ENCODE measurements around the gene ABCA4.
"Not testable (repeated sequence)": the region's sequence is repeated elsewhere in the genome, so short reads cannot be mapped to it uniquely, and the experiment has no call there.

ABCA4 gene

DNA sequence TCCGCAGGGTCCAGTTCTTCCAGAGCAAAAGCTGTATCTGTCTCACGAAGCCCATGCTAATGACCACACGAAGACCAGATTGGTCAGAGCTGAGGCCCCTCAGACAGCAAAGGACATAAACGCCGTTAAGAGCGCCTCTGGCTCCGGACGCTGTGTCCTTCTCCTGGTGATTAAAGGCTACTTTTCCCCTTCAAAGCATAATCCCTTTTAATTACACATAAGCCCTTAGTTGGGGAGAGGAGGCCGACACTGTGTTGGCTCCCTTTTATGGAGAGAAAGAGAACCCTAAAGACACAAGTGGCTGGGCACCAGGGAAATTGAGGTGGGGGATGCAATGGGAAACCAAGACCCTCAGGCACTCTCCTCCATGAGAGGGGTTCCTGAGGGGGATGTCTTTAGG, at the start of gene ABCA4:
Gene ABCA4, minus strand, starts transcription at position 158 of the 400 bp plus-strand sequence. Its CDS starts 103 bp downstream, at position 55.
- DNase-seq (ENCODE audit: low spot score) = no peak

DNA sequence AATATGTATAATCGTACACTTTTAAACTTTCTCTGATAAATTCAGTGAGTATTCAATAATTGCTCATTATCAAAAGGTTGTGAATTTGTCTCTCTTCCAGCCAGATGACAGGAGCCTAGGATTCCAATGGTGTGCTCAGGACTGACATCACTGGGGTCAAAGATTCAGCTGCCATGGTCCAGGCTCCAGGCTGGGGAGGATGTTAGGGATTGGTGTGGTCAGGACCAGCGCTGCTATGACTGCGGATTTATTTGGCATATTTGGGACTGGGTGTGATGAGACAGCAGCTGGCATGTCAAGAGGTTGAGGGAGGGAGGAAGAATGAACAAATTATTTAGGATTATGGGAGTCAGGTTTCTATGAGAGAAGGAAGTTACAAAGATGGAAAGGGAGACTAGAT, 48.2 kb upstream of the ABCA4 start:
- DNase-seq (ENCODE audit: low spot score) = no peak

DNA sequence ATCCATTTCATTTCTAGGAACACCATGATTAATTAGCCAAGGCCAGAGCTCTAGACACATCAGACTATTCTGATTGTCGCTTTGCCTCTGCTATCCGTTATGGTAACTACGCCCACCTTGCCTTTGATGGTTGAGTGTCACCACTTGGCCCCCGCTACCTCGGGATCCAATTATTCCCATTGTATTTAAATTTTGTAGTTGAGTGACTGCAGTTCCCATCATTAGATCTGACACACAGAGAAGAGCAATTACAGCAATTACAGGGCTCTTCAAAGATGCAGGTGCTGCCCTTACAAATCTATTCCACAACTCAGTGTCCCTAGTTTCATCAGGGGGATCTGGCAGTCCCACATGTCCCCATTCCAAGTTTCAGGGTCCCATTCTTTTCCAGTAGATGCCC, 44.9 kb upstream of the ABCA4 start:
- no peak for DNase-seq (ENCODE audit: low spot score)

DNA sequence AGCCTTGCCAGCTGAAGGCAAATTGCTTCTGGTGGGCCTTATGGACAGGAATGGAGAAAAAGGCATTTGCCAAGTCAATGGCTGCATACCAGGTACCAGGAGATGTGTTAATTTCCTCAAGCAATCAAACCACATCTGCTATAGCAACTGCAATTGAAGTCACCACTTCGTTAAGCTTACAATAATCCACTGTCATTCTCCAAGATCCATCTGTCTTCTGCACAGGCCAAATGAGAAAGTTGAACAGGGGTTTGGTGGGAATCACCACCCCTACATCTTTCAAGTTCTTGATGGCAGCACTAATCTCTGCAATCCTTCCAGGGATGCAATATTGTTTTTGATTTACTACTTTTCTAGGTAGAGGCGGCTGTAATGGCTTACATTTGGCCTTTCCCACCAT, 43.9 kb upstream of the ABCA4 start:
- DNase-seq (ENCODE audit: low spot score) = not testable (repeated sequence)

DNA sequence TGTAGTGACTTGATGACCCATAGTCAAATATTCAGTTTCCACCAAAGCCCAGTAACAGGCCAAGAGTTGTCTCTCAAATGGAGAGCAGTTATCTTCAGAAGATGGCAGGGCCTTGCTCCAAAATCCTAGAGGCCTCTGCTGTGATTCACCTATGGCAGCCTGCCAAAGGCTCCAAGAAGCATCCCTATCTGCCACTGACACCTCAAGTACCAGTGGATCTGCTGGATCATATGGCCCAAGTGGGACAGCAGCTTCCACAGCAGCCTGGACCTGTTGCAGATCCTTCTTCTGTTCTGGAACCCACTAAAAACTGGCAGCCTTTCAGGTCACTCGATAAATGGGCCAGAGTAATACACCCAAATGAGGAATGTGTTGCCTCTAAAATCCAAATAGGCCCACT, 43.2 kb upstream of the ABCA4 start:
- DNase-seq (ENCODE audit: low spot score) = not testable (repeated sequence)

DNA sequence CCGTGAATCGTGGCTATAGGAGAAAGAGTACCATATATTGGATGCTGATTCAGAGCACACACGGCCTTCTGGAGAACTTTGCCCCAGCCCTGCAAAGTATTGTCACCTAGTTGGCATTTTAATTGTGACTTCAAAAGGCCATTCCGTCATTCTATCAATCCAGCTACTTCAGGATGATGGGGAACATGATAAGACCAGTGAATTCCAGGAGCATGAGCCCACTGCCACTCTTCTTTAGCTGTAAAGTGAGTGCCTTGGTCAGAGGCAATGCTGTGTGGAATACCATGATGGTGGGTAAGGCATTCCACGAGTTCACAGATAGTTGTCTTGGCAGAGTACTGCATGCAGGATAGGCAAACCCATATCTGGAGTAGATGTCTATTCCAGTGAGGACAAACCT, 42.3 kb upstream of the ABCA4 start:
- DNase-seq (ENCODE audit: low spot score) = not testable (repeated sequence)

DNA sequence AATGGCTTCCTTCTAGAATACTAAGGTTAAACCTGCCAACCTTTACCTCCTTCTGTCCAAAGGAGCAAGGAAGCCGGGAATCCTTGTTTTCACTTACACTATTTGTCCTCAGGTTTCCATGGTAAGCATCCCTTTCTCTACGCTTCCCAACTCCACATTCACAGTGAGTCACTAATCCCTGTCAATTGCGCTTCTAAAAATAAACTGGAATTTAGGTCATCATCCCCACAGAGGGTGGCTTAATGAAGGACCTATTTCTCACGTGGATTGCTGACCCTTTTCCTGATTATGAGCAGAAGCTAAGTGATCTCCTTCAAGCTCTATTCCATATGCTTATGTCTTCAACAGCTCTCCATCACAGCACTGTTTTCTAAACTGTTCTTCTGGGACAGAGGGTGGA, 39.9 kb upstream of the ABCA4 start:
- no peak for DNase-seq (ENCODE audit: low spot score)

DNA sequence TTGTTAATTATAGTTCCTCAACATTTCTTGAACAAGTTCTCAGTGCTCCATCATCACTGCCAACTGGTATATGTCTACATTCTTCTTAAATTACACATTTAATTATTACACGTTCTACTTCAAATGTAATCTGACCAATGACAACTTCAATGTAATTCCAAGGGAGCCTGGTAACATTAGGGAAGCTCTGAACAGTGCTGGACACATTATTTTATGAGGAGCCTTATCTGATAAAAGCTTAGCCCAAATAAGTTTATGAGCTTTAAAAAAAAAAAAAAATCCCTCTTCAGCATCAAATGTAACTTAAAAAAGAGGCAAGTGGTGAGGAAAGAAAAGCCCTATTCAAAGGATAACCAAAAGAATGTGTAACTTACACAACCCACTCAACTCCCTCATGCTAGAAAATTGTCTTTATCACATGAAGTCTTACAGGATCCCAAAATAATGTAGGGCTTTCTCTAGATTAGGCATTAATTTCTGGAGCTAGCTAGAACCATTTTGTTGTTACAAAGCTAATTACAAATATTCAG, 35.2 kb upstream of the ABCA4 start:
- DNase-seq (ENCODE audit: low spot score) = no peak

DNA sequence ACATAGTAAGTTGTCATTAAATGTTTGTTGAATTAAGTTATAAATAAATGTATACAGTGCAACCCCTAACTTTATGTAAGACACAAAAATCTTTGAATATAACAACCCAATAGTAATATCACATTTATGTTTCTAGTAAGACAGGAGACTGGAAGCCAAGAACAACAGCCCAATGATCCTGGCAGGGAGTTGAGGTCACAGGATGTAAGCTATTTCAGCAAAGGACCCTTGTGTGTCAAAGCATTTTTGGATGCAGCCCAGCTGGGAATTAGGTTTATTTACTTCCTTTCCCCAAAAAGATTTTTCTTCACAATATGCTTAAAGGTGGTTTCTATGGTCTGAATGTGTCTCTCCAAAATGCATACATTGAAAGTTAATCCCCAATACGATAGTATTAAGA, 34.0 kb upstream of the ABCA4 start:
- DNase-seq (ENCODE audit: low spot score) = no peak

DNA sequence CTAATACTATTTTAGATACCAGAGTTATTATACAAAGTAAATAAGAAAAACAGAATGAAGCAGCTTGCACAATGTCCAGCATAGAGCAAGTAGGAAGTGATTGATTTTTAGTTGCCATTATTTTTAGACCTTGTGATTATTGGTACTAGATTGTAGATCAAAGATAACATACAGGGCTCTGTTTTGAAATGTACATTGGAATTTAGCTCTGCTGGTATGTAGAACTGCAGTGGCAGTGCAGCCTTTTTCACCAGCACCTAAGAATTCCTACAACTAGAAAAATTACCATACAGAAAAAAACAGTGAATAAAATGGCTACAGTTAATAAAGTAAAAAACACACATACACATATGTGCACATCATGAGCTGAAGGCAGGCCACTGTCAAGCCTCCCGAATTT, 32.2 kb upstream of the ABCA4 start:
- no peak for DNase-seq (ENCODE audit: low spot score)

DNA sequence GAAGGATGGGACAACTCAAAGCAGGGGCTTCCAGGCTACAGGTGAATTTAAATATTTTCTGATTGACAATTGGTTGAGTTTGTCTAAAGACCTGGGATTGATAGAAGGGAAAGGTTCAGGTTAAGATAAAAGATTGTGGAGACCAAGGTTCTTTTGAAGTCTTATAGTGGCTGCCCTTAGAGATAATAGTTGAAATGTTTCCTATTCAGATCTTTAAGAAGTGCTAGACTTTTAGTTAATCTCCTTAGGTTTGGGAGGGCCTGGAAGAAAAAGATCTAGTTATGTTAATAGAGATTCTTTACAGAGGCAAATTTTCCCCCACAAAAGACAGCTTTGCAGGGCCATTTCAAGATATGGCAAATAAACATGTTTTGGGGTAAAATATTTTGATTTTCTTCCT, 28.2 kb upstream of the ABCA4 start:
- DNase-seq (ENCODE audit: low spot score) = not testable (repeated sequence)

DNA sequence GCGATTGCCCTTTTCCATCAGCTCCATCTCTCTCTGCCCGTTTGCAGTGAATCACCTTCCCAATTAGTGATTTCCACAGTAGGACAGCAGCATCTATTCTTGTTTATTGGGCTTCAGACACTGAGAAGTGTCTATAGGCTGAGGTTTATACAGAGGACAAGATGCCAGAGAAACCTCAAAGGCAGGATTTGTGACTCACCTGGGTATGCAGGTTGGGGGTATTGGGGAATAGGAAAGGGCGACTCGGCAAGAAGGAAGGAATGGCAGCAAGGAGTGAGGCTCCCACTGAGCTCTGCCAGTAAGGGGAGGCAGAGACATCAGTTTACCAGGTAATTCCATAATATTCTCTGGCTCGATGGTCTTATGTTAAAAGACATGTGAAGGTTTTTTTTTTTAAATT, 25.3 kb upstream of the ABCA4 start:
- no peak for DNase-seq (ENCODE audit: low spot score)

DNA sequence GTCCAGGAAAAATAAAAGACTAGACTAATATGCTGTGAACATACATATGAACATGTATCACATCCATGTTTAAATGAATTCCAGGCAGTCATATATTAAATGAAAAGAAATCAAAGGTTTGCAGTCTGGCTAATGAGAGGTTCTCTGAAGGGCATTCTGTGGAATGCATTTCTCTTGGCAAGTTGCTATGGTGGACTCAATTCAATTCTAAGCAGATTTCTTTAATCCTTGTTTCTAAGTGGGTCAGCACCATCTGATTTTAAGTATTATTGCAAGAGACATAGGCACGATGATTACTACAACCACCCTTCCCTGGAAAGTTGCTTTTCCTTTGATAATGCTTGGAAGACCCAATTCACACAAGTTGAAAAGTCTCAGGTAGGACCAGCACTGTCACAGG, 23.9 kb upstream of the ABCA4 start:
- DNase-seq (ENCODE audit: low spot score) = no peak

DNA sequence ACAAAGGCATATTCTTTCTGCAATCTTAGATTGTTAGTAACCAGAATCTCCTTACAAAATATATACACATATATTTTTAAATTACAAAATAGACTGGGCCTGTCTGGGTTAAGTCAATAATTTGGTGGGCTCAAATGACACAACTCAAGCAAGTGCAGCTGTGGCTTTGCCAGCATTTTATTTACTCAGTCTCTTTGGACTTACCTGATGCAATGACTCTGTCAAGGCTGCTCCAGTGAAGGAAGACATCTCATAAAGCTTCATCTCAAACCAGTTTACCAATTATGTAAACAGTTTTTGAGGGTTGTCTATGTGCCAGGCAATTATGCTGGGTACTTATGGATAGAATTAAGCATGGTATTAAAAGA, 22.8 kb upstream of the ABCA4 start:
- no peak for DNase-seq (ENCODE audit: low spot score)

DNA sequence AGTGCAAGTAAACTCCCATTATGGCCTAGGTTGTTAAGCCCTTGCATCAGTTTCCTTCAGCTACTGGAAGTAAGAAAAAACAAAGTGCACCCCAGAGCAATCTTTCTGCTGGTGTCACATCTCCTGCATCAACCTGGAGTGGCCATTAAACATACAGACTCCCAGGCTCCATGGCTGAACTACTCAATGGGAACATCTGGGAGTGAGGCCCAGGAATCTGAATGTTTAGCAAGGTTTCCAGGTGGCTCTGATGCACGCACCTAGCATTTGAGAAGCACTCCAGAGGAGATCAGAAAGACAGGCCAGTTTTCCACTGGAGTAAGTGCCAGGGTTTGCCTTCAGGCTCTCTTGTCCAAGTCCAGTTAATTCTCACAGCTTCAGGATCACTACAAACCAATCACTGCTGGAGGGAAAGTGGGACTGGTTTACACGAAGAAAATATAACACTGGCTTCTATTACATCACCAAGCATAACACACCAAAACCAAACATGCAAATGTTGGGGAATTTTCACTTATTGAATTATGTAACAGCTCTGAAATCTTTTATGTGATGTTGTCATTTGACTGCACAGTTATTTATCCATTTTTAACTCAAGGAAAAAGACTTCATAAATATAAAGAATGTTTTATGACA, 22.3 kb upstream of the ABCA4 start:
- DNase-seq (ENCODE audit: low spot score) = no peak

DNA sequence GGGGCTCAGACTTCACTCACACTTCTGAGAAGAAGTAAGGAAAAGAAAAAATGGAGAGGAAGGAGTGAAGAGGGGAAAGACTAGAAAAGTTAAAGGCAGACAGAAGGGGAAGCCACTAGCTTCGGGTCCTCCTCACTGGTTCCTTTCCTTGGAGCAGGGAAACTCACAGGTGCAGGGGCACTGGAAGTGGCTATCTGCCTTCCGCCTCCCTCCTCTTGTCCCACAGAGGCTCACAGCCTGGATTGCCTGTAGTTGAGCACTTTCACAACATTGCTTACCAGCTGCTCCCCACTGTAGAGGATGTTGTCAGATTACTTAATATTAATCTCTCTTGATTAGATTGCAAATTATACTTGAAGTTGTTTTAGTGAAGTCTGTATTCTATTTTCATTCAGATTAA, 21.6 kb upstream of the ABCA4 start:
- no peak for DNase-seq (ENCODE audit: low spot score)

DNA sequence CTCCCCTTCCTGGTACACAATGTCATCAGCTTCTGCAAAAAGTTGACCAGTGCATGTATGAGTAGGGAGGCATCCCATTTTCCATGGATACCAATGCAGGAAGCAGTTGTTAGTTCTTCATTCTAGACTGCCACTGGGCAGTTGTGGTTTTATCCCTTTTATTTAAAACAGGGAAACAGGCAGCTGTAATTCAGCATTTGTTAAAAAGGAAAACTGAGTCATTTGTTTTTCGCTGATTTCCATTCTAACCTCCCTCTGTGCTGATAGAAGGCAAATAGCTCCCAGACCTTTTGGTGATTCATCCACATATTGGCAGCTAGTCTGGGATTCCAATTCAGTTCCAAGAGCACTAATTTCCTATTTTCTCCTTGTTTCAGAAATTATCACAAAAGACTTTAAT, 21.1 kb upstream of the ABCA4 start:
- DNase-seq (ENCODE audit: low spot score) = no peak

DNA sequence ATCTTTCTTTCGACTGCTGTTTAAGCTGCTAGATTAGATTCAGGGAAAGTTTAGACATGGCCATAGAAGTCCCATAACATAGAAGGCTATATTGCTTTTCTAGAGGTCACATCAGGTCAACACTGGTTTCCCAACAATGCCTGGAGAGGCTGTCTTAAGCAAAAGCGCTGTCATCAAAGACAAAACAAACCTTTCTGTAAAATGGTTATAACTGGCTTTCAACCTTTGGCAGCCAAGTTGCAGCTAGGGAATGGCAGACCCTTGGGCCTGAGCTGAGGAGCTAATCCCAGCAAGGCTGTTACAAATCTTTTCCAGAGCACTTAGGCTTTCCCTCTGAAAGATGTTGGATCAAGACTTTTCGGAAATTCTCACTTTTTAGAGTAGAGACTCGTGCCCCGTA, 11.2 kb upstream of the ABCA4 start:
- no peak for DNase-seq (ENCODE audit: low spot score)

DNA sequence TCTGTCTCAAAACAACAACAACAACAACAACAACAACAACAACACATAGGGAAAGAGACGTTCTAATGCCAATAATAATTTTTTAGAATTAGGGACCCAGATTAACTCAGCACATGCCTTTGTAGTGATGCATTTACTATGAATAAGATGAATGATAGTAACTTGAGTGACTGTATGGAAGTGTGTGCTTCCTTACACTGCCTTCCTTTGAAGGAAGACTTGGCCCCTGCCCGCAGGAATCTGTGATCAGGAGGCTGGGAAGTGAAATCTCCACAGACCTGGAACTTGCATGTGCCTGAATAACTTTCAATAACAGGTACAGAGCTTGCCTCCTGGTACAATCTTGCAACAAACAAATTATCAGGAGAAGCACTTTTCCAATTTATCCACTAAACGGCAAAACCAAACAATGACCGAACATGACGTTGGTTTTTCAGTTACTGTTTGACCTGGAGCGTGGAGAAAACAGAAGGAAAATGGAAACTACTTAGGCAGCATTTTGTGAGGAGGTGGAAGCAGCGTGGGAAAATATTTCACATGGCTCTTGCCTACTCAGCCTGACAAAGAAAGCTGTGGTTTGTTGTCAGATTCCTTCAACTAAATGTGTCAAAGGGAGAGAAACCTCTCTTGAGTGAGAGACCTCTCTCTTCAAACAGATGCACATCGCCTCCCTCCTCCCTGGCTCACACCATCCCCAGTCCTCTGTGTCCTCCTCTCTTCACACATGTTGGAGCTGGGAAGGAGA, 10.1 kb upstream of the ABCA4 start:
- DNase-seq (ENCODE audit: low spot score) = no peak

DNA sequence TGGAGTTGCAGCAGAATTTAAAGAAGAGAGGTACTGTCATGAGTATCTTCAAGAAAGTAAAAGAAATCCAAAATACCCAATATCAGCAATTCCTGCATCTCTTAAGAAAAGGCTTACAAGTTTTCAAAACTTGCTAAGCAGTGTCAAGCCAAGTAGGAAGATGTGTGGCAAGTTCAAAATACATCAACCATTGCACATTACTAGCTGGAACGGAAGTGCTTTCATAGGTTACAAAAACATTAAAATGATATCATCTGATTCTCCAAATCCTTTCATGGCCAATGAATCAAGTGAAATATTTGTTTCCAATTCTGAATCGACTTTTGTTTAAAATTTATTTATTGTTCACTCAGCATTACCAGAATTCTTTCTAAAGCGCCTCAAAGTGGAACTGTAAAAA, 5.7 kb upstream of the ABCA4 start:
- no peak for DNase-seq (ENCODE audit: low spot score)

DNA sequence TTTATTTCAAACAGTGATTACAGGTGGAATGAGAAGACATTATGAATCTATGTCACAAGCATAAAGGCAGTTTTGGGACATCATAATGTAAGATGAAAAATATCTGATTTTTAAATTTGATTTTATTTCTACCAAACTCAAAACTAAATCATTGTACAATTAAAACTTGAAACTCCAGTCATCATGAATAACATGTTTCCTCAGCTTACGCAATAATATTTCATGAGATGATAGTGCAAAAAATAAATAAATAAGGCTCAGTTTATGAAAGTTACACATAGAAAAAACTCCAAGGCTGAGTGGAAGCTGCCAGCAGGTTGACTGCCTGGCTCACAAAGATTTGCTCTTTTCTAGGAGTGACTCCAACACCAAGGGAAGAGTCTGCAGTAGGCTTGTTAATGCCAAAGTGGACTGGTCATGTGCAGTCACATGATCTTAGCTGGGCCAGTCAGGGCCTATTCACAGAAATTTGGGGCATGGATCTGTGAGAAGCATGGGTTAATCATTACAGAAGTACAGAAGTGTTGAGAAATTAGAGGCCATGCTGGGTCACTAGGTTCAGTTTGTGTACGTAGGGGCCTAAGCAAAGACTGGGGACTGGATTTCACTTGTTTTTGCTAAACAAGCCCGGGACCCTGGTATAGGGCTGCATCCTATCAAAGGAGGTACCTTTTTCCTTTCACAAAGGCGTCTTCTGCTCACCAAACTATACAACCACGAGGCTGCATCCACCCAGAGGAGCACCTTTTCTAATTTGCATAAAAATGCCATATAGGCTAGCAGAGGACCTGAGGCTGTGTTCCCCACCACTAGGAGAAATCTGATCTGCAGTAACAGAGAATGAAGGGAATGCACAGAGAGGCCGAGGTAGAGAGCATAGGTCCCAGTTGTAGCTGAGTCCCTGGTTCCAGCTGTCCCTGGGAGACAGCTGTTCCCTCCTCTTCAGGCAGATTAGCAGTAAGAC, 4.9 kb upstream of the ABCA4 start:
- no peak for DNase-seq (ENCODE audit: low spot score)

DNA sequence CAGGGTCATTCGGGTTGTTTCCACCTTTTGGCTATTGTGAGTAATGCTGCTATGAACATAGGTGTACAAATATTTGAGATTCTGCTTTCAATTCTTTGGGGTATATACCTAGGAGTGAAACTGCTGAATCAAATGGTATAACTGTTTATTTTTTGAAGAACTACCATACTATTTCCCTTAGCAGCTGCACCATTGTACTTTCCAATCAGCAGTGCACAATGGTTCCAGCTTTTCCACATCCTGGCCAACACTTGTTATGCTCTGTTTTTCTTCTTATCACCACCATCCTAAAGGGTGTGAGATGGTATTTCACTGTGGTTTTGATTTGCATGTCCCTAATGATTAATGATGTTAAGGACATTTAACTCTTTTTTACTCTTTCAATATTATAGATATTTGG, 3.6 kb upstream of the ABCA4 start:
- DNase-seq (ENCODE audit: low spot score) = no peak

Data from hematopoietic multipotent progenitor cell treated with erythropoietin and hydrocortisone succinate and interleukin-3 and kit ligand, for 15 days (in vitro differentiated cells).